ENCODE results near the gene FSCB. TPM values are rescaled to one million over a fixed set of nuclear protein-coding genes. Genes with fewer than 3 reads are reported as not detected.
"Not testable (repeated sequence)": the region's sequence is repeated elsewhere in the genome, so short reads cannot be mapped to it uniquely, and the experiment has no call there.

The FSCB gene
- total and polyA plus RNA-seq, 2 experiments from 2014 or later, result 0.07 TPM; not detected in 1

DNA sequence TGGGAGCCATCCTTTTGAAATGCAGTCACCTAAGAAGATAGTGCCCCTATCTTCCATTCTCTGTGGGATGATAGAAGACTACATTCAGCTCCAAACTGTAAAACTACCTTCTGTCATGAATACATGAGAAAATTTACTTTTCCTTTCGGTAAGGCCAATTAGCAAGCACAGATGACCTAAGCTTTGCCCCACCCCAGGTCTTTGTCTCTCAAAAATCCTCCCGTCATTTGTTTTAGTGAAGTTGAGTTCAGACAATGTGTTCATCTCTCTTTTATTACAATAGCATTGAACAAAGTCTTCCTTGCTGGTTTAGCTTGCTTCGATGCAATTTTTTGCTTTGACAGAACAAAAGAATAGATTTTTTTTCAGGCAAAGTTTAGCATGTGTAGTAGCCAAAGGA lies 18.2 kb upstream of the FSCB start:
- H3K36me3 ChIP-seq (ENCODE audit: insufficient read depth), result no peaks in the 10 kb centered on the region
- no peak overlapping the region for H3K4me3 ChIP-seq
- TF ChIP-seq CREB1 (CRISPR knock-in tag; IDR thresholded peaks at IDR 0.05; ENCODE audit: low read depth), result no peak
- TF ChIP-seq, protein P1, sequence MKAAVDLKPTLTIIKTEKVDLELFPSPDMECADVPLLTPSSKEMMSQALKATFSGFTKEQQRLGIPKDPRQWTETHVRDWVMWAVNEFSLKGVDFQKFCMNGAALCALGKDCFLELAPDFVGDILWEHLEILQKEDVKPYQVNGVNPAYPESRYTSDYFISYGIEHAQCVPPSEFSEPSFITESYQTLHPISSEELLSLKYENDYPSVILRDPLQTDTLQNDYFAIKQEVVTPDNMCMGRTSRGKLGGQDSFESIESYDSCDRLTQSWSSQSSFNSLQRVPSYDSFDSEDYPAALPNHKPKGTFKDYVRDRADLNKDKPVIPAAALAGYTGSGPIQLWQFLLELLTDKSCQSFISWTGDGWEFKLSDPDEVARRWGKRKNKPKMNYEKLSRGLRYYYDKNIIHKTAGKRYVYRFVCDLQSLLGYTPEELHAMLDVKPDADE (IDR thresholded peaks at IDR 0.05), result no peak
- no peak for TF ChIP-seq NANOG (IDR thresholded peaks at IDR 0.05; ENCODE audit: borderline replicate concordance)
- TF ChIP-seq STAT1 (IDR thresholded peaks at IDR 0.05; ENCODE audit: unreplicated experiment), result no peak
- no peak for TF ChIP-seq ZNF114 (CRISPR knock-in tag; IDR thresholded peaks at IDR 0.05)
- H3K27me3 ChIP-seq (ENCODE audit: insufficient read depth), result no peaks in the 10 kb centered on the region
- H3K4me2 ChIP-seq, result no peak overlapping the region
- Mint-ChIP-seq H3K4me3 (no peak overlapping the region), H3K36me3 (ENCODE audit: low read depth) (no peaks in the 10 kb centered on the region), H3K9me3 (no peaks in the 10 kb centered on the region; the same call in 2 of the 3 replicates), H3K27ac (no peak overlapping the region), H3K27me3 (ENCODE audit: insufficient read depth, low read depth, poor library complexity) (no peaks in the 10 kb centered on the region), H3K4me1 (no peaks in the 10 kb centered on the region)
- no peak for DNase-seq (ENCODE audit: low spot score)
- no peaks in the 10 kb centered on the region for H3K79me2 ChIP-seq (replicated peaks; ENCODE audit: insufficient read depth)
- no peaks in the 10 kb centered on the region for H3K4me1 ChIP-seq (ENCODE audit: insufficient read depth)
- H2AFZ ChIP-seq, result no peak overlapping the region
- H3K27ac ChIP-seq (ENCODE audit: low read depth), result no peak overlapping the region
- H3F3A ChIP-seq (replicated peaks; ENCODE audit: low read depth), result no peaks in the 10 kb centered on the region
- no peak for ATAC-seq
- no peaks in the 10 kb centered on the region for H4K20me1 ChIP-seq (replicated peaks; ENCODE audit: insufficient read depth)
- no peaks in the 10 kb centered on the region for H3K9me2 ChIP-seq (ENCODE audit: insufficient read depth)

DNA sequence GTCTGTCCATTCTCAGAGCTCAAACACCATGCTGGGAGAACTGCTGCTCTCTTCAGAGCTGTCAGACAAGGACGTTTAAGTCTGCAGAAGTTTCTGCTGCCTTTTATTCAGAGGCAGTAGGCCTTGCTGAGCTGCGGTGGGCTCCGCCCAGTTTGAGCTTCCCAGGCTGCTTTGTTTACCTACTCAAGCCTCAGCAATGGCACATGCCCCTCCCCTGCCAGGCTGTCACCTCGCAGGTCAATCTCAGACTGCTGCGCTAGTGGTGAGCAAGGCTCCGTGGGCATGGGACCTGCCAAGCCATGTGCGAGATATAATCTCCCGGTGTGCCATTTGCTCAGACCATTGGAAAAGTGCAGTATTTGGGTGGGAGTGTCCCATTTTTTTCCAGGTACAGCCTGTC lies 8.6 kb upstream of the FSCB start:
- not testable (repeated sequence) for H3K27me3 ChIP-seq (ENCODE audit: insufficient read depth); H3K9me2 ChIP-seq (ENCODE audit: insufficient read depth); H3K36me3 Mint-ChIP-seq (ENCODE audit: low read depth); H3K27ac ChIP-seq (ENCODE audit: low read depth); H4K20me1 ChIP-seq (replicated peaks; ENCODE audit: insufficient read depth); H3K79me2 ChIP-seq (replicated peaks; ENCODE audit: insufficient read depth); H3K27me3 Mint-ChIP-seq (ENCODE audit: insufficient read depth, low read depth, poor library complexity); H3F3A ChIP-seq (replicated peaks; ENCODE audit: low read depth); H3K4me3 Mint-ChIP-seq; H3K4me2 ChIP-seq; H2AFZ ChIP-seq; H3K27ac Mint-ChIP-seq; H3K36me3 ChIP-seq (ENCODE audit: insufficient read depth); H3K9me3 Mint-ChIP-seq; H3K4me1 ChIP-seq (ENCODE audit: insufficient read depth); H3K4me3 ChIP-seq; DNase-seq (ENCODE audit: low spot score); ATAC-seq; H3K4me1 Mint-ChIP-seq

DNA sequence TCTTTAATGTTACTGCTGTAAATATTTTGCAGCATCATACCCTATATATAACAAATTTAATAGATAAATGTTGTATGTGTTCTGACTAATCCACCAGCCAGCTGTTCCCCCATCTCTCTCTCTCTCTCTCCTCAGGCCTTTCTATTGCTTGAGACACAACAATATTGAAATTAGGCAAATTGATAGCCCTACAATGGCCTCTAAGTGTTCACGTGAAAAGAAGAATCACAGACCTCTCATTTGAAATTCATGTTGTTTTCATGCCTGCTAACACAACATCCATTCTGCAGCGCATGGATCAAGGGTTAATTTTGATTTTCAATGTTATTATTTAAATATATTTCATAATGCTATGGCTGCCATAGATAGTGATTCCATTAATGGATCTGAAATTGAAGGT lies 1.8 kb upstream of the FSCB start:
- H3K27ac Mint-ChIP-seq, result no peak overlapping the region
- H3K27me3 ChIP-seq (ENCODE audit: insufficient read depth), result no peaks in the 10 kb centered on the region
- no peak overlapping the region for H3K4me2 ChIP-seq
- no peaks in the 10 kb centered on the region for H3K36me3 Mint-ChIP-seq (ENCODE audit: low read depth)
- no peak overlapping the region for H3K4me3 Mint-ChIP-seq
- H3F3A ChIP-seq (replicated peaks; ENCODE audit: low read depth), result no peaks in the 10 kb centered on the region
- no peaks in the 10 kb centered on the region for H3K27me3 Mint-ChIP-seq (ENCODE audit: insufficient read depth, low read depth, poor library complexity)
- no peaks in the 10 kb centered on the region for H4K20me1 ChIP-seq (replicated peaks; ENCODE audit: insufficient read depth)
- no peaks in the 10 kb centered on the region for H3K36me3 ChIP-seq (ENCODE audit: insufficient read depth)
- H3K4me1 ChIP-seq (ENCODE audit: insufficient read depth), result no peaks in the 10 kb centered on the region
- ATAC-seq, result no peak
- H2AFZ ChIP-seq, result no peak overlapping the region
- H3K9me3 Mint-ChIP-seq, result no peaks in the 10 kb centered on the region
- no peak overlapping the region for H3K27ac ChIP-seq (ENCODE audit: low read depth)
- H3K9me2 ChIP-seq (ENCODE audit: insufficient read depth), result no peaks in the 10 kb centered on the region
- DNase-seq (ENCODE audit: low spot score), result no peak
- H3K79me2 ChIP-seq (replicated peaks; ENCODE audit: insufficient read depth), result no peaks in the 10 kb centered on the region
- no peak overlapping the region for H3K4me3 ChIP-seq
- H3K4me1 Mint-ChIP-seq, result no peaks in the 10 kb centered on the region
- TF ChIP-seq, protein P2, sequence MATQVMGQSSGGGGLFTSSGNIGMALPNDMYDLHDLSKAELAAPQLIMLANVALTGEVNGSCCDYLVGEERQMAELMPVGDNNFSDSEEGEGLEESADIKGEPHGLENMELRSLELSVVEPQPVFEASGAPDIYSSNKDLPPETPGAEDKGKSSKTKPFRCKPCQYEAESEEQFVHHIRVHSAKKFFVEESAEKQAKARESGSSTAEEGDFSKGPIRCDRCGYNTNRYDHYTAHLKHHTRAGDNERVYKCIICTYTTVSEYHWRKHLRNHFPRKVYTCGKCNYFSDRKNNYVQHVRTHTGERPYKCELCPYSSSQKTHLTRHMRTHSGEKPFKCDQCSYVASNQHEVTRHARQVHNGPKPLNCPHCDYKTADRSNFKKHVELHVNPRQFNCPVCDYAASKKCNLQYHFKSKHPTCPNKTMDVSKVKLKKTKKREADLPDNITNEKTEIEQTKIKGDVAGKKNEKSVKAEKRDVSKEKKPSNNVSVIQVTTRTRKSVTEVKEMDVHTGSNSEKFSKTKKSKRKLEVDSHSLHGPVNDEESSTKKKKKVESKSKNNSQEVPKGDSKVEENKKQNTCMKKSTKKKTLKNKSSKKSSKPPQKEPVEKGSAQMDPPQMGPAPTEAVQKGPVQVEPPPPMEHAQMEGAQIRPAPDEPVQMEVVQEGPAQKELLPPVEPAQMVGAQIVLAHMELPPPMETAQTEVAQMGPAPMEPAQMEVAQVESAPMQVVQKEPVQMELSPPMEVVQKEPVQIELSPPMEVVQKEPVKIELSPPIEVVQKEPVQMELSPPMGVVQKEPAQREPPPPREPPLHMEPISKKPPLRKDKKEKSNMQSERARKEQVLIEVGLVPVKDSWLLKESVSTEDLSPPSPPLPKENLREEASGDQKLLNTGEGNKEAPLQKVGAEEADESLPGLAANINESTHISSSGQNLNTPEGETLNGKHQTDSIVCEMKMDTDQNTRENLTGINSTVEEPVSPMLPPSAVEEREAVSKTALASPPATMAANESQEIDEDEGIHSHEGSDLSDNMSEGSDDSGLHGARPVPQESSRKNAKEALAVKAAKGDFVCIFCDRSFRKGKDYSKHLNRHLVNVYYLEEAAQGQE (IDR thresholded peaks at IDR 0.05; ENCODE audit: unreplicated experiment), result no peak
- TF ChIP-seq ZNF114 (CRISPR knock-in tag; IDR thresholded peaks at IDR 0.05) (no peak), EZH2 (IDR thresholded peaks at IDR 0.05; ENCODE audit: low read depth, unreplicated experiment) (no peak)

Measured in GM23338 (cell line).